C4-2B (cell line): ENCODE results near the gene SLC27A2.

Source experiments
- CTCF ChIP-seq: fragments of 450-650 bp; conservative IDR thresholded peaks from 2 replicates; pipeline ENCODE4 v1.5.1; 2017; ENCODE audit warnings: mild to moderate bottlenecking
- ZFX ChIP-seq: fragments of 450-650 bp; IDR thresholded peaks from 2 replicates; pipeline ENCODE4 v1.6.1; 2017

GRCh38 chr15:50186090-50186489 is 4.1 kb downstream of the SLC27A2 start:
- TF ChIP-seq CTCF (no peak), ZFX (no peak)
